Astrocyte of the cerebellum (primary cell): Measurements from ENCODE around the gene ADCY1.

Source experiments
- DNase-seq: peaks from one replicate; pipeline ENCODE4 v3.0.0-alpha.2; 2011; ENCODE audit warnings: low read depth
- H3K4me3 ChIP-seq: 2 replicates; pipeline ENCODE4 v1.5.1; 2011; ENCODE audit warnings: mild to moderate bottlenecking, low read depth, low read length, moderate library complexity
- in situ Hi-C: cut with HindIII; loops from 2 replicates; pipeline ENCODE4 v1.10.0; 2017; ENCODE audit warnings: low sequenced_read_pairs
- TF ChIP-seq, protein P1 (sequence below): IDR thresholded peaks from 2 replicates; pipeline ENCODE4 v1.5.1; 2012; ENCODE audit warnings: low read length, low read depth, moderate library complexity, mild to moderate bottlenecking; ENCODE audit errors: missing control alignments

Gene ADCY1

DNA sequence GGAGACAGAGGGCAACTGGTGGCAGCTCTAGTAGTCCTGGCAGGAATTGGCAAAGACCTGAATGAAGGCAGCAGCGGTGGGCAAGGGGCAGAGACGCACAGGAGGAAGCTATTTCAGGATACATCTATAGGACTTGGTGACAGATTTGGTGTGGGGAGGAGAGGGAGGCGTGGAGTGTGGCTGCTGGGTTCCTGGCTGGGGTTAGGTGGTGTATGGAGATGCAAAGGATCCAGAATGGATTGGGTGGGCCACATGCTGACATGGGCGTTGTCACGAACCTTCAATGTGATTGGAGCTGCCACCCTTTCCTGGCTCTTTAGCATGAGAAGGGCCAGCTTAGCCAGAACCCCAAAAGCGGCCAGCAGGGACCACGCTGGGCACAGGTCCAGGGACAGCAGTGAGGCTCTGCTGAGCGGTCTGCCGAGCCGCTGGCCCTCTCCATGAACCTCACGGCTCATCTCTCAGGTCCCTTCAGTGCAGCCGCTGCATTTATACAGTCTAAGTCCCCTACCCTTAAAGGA is 10.2 kb upstream of the ADCY1 start:
- in situ Hi-C loops, result no loop called here
- TF ChIP-seq, protein P1, sequence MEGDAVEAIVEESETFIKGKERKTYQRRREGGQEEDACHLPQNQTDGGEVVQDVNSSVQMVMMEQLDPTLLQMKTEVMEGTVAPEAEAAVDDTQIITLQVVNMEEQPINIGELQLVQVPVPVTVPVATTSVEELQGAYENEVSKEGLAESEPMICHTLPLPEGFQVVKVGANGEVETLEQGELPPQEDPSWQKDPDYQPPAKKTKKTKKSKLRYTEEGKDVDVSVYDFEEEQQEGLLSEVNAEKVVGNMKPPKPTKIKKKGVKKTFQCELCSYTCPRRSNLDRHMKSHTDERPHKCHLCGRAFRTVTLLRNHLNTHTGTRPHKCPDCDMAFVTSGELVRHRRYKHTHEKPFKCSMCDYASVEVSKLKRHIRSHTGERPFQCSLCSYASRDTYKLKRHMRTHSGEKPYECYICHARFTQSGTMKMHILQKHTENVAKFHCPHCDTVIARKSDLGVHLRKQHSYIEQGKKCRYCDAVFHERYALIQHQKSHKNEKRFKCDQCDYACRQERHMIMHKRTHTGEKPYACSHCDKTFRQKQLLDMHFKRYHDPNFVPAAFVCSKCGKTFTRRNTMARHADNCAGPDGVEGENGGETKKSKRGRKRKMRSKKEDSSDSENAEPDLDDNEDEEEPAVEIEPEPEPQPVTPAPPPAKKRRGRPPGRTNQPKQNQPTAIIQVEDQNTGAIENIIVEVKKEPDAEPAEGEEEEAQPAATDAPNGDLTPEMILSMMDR, result no peak
- no peak overlapping the region for H3K4me3 ChIP-seq
- DNase-seq, result no peak

DNA sequence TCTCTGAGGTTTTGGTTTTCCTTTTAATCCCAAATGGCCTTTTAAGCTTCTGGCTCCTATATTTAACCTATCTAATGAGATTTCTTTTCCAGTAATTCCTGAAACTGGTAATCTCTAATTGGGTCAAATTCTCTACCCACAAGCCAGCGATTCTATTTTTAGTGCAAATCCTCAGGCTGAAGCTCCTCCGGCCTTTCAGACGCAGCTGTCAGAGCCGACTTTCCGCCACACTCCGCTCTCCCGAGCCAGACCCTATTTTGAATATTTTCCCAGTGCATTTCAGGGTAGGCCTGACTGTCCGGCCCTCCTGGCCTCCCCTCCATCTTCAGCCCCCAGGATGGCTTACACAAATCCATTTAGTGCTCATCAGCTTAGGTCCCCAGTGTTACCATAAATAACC is 9.7 kb upstream of the ADCY1 start:
- in situ Hi-C loops, result no loop called here
- DNase-seq, result no peak
- H3K4me3 ChIP-seq, result no peak overlapping the region
- TF ChIP-seq, protein P1, result no peak

DNA sequence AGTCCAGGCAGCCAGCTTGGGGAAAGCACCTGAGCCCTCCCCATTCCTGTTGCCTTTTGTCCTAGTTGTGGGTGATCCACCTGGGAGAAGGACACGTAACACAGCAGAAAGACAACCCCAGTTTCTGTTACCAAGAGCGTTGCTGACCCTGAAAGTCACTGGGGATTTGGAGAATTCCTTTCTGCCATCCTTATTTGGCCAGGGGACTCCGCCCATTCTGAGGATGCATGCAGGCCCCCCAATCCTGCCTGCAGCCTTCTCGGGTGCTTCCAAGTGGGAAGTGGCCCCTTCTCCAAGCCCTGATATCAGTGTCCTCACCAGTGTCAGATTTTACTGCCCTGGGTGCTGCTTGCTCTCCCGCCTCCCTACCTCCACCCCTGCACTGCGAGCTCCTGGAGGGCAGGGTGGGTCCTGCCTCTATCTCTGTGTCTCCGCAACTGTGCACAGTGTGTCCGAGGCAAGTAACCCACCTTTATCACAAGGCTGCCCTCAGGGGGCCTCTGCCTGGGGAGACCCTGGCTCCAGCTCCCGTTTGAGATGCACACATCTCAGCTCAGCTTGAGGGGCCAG is 9.2 kb upstream of the ADCY1 start:
- no peak overlapping the region for H3K4me3 ChIP-seq
- DNase-seq, result no peak
- in situ Hi-C loops, result no loop called here
- TF ChIP-seq, protein P1, result no peak

DNA sequence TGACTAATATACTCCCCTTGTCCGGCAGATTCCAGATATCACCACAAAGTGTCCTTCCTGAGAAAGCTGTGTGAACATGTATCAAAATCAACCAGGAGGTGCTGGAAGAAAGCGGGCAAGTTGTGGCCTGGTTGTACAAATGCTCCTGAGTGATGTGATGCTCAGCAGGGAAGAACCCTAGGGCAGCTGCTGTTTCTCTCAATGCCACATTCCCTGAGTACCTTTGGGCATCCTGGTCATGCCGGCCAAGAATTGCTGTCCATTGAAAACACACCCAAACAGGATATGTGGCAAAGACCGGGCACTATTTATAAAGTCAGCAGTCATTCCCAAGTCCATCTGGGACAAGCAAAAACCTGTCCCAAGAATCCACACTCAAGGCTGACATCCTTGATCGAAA is 7.8 kb upstream of the ADCY1 start:
- no peak for DNase-seq
- H3K4me3 ChIP-seq, result no peak overlapping the region
- in situ Hi-C loops, result no loop called here
- TF ChIP-seq, protein P1, result no peak

DNA sequence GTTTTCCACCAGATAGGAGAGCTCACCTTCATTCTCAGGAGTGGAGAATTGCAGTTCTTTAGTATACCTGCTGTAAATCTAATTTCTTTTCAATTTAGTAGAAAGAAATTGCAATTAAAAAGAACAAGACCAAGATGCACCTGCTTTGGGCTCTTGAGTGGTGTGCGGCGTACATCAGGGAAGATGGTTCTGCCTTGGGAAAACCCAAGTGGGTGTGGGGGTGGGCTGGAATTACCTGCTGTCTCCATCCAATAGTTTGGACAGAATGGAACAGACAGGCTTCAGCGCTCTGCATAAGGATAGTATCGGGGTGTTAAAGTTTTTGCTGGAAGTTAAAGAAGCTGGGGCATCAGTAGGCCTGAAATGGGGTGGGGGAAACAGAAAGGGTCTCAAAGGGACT is 7.2 kb upstream of the ADCY1 start:
- TF ChIP-seq, protein P1, result no peak
- in situ Hi-C loops, result no loop called here
- no peak for DNase-seq
- H3K4me3 ChIP-seq, result no peak overlapping the region

DNA sequence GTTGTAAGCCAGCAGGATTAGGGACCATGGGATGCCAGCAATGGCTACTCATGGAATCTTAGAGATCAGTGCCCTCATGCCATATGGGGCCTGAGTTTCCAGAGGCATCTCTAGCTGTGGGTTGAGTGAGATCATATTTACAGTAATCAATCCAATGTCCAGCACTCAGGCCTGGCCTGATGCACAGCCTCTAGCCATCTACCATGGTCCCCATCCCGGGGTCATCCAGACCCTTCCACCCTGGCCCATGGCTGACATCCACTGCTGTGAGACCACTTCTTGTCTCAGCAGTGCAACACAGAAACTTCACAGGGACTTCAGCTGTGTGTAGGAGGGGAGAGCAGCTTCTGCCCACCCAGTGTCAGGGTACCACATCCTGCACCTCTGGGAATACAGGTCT is 6.5 kb upstream of the ADCY1 start:
- TF ChIP-seq, protein P1, result no peak
- in situ Hi-C loops, result no loop called here
- DNase-seq, result no peak
- H3K4me3 ChIP-seq, result no peak overlapping the region
